PC-3 (cell line): Measurements from ENCODE around the gene DDX47. TPM values are rescaled to one million over a fixed set of nuclear protein-coding genes. Genes with fewer than 3 reads are reported as not detected.
"Not testable (repeated sequence)": the region's sequence is repeated elsewhere in the genome, so short reads cannot be mapped to it uniquely, and the experiment has no call there.

Experiments used
- ATAC-seq: fragments of 200-7000 bp; cut with Tn5 transposase; 2 replicates; pipeline ENCODE4 v1.9.1; 2020; ENCODE audit warnings: mild to moderate bottlenecking, moderate library complexity
- BruUV-seq: library from RNA; stranded (reverse); fragments of 400-500 nt; replicated peaks from 2 replicates; lab custom pipeline; 2021; lab: Mats Ljungman, UMichigan
- CTCF ChIA-PET: fragments of 300-600 bp; sonication (Branson Sonifier 250); formaldehyde crosslinking; loops from one replicate; lab custom pipeline; 2022; ENCODE audit warnings: antibody characterized with exemption; lab: Charles Lee
- POLR2A ChIA-PET: fragments of 300-600 bp; sonication (Branson Sonifier 250); formaldehyde crosslinking; loops from one replicate; lab custom pipeline; 2022; ENCODE audit warnings: antibody characterized with exemption; ENCODE audit not compliant: unreplicated experiment; lab: Charles Lee
- DNase-seq: peaks from one replicate; pipeline ENCODE4 v3.0.0-alpha.2; 2015
- H2AFZ ChIP-seq: fragments of 300-600 bp; sonication (generic); 2 replicates; pipeline ENCODE4 v1.6.0; 2016; ENCODE audit warnings: antibody characterized with exemption, low read length
- H3F3A ChIP-seq: fragments of 300-600 bp; sonication (generic); one replicate; pipeline ENCODE4 v1.6.0; 2017; ENCODE audit warnings: antibody characterized with exemption, low read length, control low read depth, mild to moderate bottlenecking; ENCODE audit not compliant: unreplicated experiment
- H3K27ac ChIP-seq: fragments of 300-600 bp; sonication (generic); 2 replicates; pipeline ENCODE4 v1.5.1; 2016; ENCODE audit warnings: mild to moderate bottlenecking, low read length
- H3K27me3 ChIP-seq: fragments of 300-600 bp; sonication (generic); 2 replicates; pipeline ENCODE4 v1.6.1; 2016; ENCODE audit warnings: low read length, mixed read lengths
- H3K36me3 ChIP-seq: fragments of 300-600 bp; sonication (generic); 2 replicates; pipeline ENCODE4 v1.6.1; 2016; ENCODE audit warnings: low read depth, mixed run types, low read length, mixed read lengths
- H3K4me1 ChIP-seq: fragments of 300-600 bp; sonication (generic); 2 replicates; pipeline ENCODE4 v1.5.1; 2016; ENCODE audit warnings: low read length; ENCODE audit not compliant: insufficient read depth
- H3K4me2 ChIP-seq: fragments of 300-600 bp; sonication (generic); 2 replicates; pipeline ENCODE4 v1.6.0; 2016; ENCODE audit warnings: low read length
- H3K4me3 ChIP-seq: fragments of 300-600 bp; sonication (generic); 2 replicates; pipeline ENCODE4 v1.5.1; 2016; ENCODE audit warnings: mild to moderate bottlenecking, low read length, mixed read lengths
- H3K79me2 ChIP-seq: fragments of 300-600 bp; sonication (generic); 2 replicates; pipeline ENCODE4 v1.6.1; 2017; ENCODE audit warnings: low read length, mixed read lengths
- H3K9ac ChIP-seq: fragments of 300-600 bp; sonication (generic); 2 replicates; pipeline ENCODE4 v1.6.0; 2016; ENCODE audit warnings: mild to moderate bottlenecking, low read length
- H3K9me2 ChIP-seq: fragments of 300-600 bp; sonication (generic); replicated peaks from 2 replicates; pipeline ENCODE4 v1.6.1; 2016; ENCODE audit warnings: mixed run types, low read length, mixed read lengths
- H3K9me3 ChIP-seq: fragments of 300-600 bp; sonication (generic); 2 replicates; pipeline ENCODE4 v1.6.1; 2016; ENCODE audit warnings: low read length, mixed read lengths
- H4K20me1 ChIP-seq: fragments of 300-600 bp; sonication (generic); 2 replicates; pipeline ENCODE4 v1.6.1; 2016; ENCODE audit warnings: low read length, mixed read lengths
- CTCF ChIP-seq: fragments of 300-600 bp; sonication (generic); conservative IDR thresholded peaks from 2 replicates; pipeline ENCODE4 v1.5.1; 2017; ENCODE audit warnings: antibody characterized with exemption, low read depth, mild to moderate bottlenecking, low read length
- EZH2 ChIP-seq: fragments of 300-600 bp; sonication (generic); IDR thresholded peaks from one replicate; pipeline ENCODE4 v1.6.1; 2017; ENCODE audit warnings: antibody characterized with exemption, mild to moderate bottlenecking, low read length; ENCODE audit not compliant: unreplicated experiment
- EZH2phosphoT487 ChIP-seq: fragments of 300-600 bp; sonication (generic); IDR thresholded peaks from 2 replicates; pipeline ENCODE4 v1.6.1; 2018; ENCODE audit warnings: mild to moderate bottlenecking, antibody characterized with exemption, low read length, borderline replicate concordance
- intact Hi-C: fragments of 100-400 bp; cut with micrococcal nuclease; formaldehyde crosslinking; loops from 2 replicates; pipeline ENCODE4 v1.9.0; 2023
- total RNA-seq: library from RNA; depleted of rRNA; stranded (reverse); fragments of >200 nt; gene quantifications from 2 replicates; pipeline ENCODE4 v1.2.3, GENCODE V29; 2014

Gene DDX47
- total RNA-seq, 1 experiment from 2014 or later: 58.9 TPM

GRCh38 chr12:12819221-12819620 lies 6.1 kb downstream of the DDX47 start:
- Histone ChIP-seq H3K36me3 (peaks cover 55% of the 10 kb centered on the region), H3F3A (no peaks in the 10 kb centered on the region), H3K79me2 (peaks cover 70% of the 10 kb centered on the region), H3K27me3 (no peaks in the 10 kb centered on the region), H3K27ac (peak overlapping the region; percentile 81), H3K4me1 (peaks cover 71% of the 10 kb centered on the region), H3K9me3 (no peaks in the 10 kb centered on the region), H3K9me2 (no peaks in the 10 kb centered on the region), H3K9ac (no peak overlapping the region), H2AFZ (no peak overlapping the region), H4K20me1 (no peaks in the 10 kb centered on the region), H3K4me3 (peak overlapping the region; percentile 3; the same call in 1 of the 2 replicates), H3K4me2 (peak overlapping the region; percentile 45)
- ATAC-seq (peak; percentile 8; the same call in 1 of the 2 replicates), DNase-seq (no peak)
- no peak for TF ChIP-seq CTCF
- no peak for TF ChIP-seq EZH2phosphoT487
- TF ChIP-seq EZH2: no peak
- intact Hi-C loops: loop anchor here (2.0 kb wide), 1 partner anchor 16 kb away; no protein-coding TSS in a partner anchor
- CTCF ChIA-PET: no interaction called here
- BruUV-seq: TSS peak; percentile 83
- POLR2A ChIA-PET: interaction anchor here (0.6 kb wide), 1 partner anchor 1970 kb away, joined by 3 read pairs; the partner anchor contains the start of gene PRR4

GRCh38 chr12:12819752-12820311 lies 6.7 kb downstream of the DDX47 start:
- Histone ChIP-seq H3K27me3 (no peaks in the 10 kb centered on the region), H3K36me3 (peaks cover 60% of the 10 kb centered on the region), H3K4me1 (peaks cover 65% of the 10 kb centered on the region), H3K9me3 (no peaks in the 10 kb centered on the region), H2AFZ (no peak overlapping the region), H3K27ac (peak overlapping the region; percentile 81), H3K79me2 (peaks cover 63% of the 10 kb centered on the region), H4K20me1 (no peaks in the 10 kb centered on the region), H3K9ac (no peak overlapping the region), H3F3A (no peaks in the 10 kb centered on the region), H3K4me2 (peak overlapping the region; percentile 45), H3K9me2 (no peaks in the 10 kb centered on the region), H3K4me3 (peak overlapping the region; percentile 3; the same call in 1 of the 2 replicates)
- DNase-seq (peak; percentile 89), ATAC-seq (peak; percentile 89)
- no TSS peak for BruUV-seq
- TF ChIP-seq EZH2phosphoT487 (no peak), EZH2 (no peak), CTCF (no peak)
- POLR2A ChIA-PET: interaction anchor here (0.5 kb wide), 1 partner anchor 18 kb away, joined by 3 read pairs; no protein-coding TSS in a partner anchor
- CTCF ChIA-PET: interaction anchor here (0.6 kb wide), 1 partner anchor 30 kb away, joined by 3 read pairs; no protein-coding TSS in a partner anchor
- intact Hi-C loops: loop anchor here (2.0 kb wide), 1 partner anchor 15 kb away; no protein-coding TSS in a partner anchor

GRCh38 chr12:12820376-12820775 lies 7.2 kb downstream of the DDX47 start:
- peaks cover 62% of the 10 kb centered on the region for H3K4me1 ChIP-seq
- H3K4me2 ChIP-seq: peak overlapping the region; percentile 45
- H3K9ac ChIP-seq, H2AFZ ChIP-seq, H3K9me3 ChIP-seq, H3K4me3 ChIP-seq, H3F3A ChIP-seq, H4K20me1 ChIP-seq, H3K9me2 ChIP-seq, DNase-seq, intact Hi-C loops, ATAC-seq, CTCF ChIA-PET, H3K27me3 ChIP-seq: not testable (repeated sequence)
- peak overlapping the region; percentile 81 for H3K27ac ChIP-seq
- POLR2A ChIA-PET: interaction anchor here (0.5 kb wide), 1 partner anchor 17 kb away, joined by 3 read pairs; no protein-coding TSS in a partner anchor
- peaks cover 58% of the 10 kb centered on the region for H3K79me2 ChIP-seq
- H3K36me3 ChIP-seq: peaks cover 63% of the 10 kb centered on the region
- TSS peak; percentile 7 for BruUV-seq
